Measurements from ENCODE around the gene SMTNL1. TPM values are rescaled to one million over a fixed set of nuclear protein-coding genes. Genes with fewer than 3 reads are reported as not detected.

The SMTNL1 gene
- polyA plus RNA-seq, 1 experiment = not detected

- POLR2A ChIA-PET = interaction anchor here (1.4 kb wide), 1 partner anchor 76 kb away, joined by 5 read pairs; no protein-coding TSS in a partner anchor
- CTCF ChIA-PET = interaction anchor here (0.7 to 8.8 kb wide), 38 partner anchors 11 to 222 kb away, joined by 3 to 285 read pairs (median 4); partner anchors contain the start of genes SERPING1, SLC43A1, SLC43A3 and YPEL4
- DNase-seq (ENCODE audit: low read depth) = no peak
- peak; percentile 93 for TF ChIP-seq CTCF (IDR thresholded peaks at IDR 0.05; ENCODE audit: insufficient read depth, low read depth, low read length)
- Histone ChIP-seq H3K36me3 (ENCODE audit: control insufficient read depth, insufficient read depth, low read length) (no peaks in the 10 kb centered on the region), H3K27me3 (ENCODE audit: control insufficient read depth, insufficient read depth, low read length) (no peaks in the 10 kb centered on the region), H3K4me3 (ENCODE audit: low read depth, low read length) (peak overlapping the region; percentile 83)
Observed at GRCh38 chr11:57568330-57568766, 31.0 kb downstream of the SMTNL1 start.

- no peak for DNase-seq (ENCODE audit: low read depth)
- POLR2A ChIA-PET = interaction anchor here (0.7 kb wide), 1 partner anchor 38 kb away, joined by 6 read pairs; no protein-coding TSS in a partner anchor
- Histone ChIP-seq H3K4me3 (ENCODE audit: low read depth, low read length) (no peak overlapping the region), H3K36me3 (ENCODE audit: control insufficient read depth, insufficient read depth, low read length) (no peaks in the 10 kb centered on the region), H3K27me3 (ENCODE audit: control insufficient read depth, insufficient read depth, low read length) (0 out of 2 replicates have a peak, but pooled peaks cover 2% of the 10 kb centered on the region)
- TF ChIP-seq CTCF (IDR thresholded peaks at IDR 0.05; ENCODE audit: insufficient read depth, low read depth, low read length) = no peak
- CTCF ChIA-PET = interaction anchor here (1.3 to 8.8 kb wide), 2 partner anchors 69 to 113 kb away, joined by 3 to 285 read pairs; no protein-coding TSS in a partner anchor
Observed at GRCh38 chr11:57571606-57572005, 34.2 kb downstream of the SMTNL1 start.

- H3K4me3 ChIP-seq (ENCODE audit: low read depth, low read length) = no peak overlapping the region
- no peak for DNase-seq (ENCODE audit: low read depth)
- peaks cover 11% of the 10 kb centered on the region for H3K27me3 ChIP-seq (ENCODE audit: control insufficient read depth, insufficient read depth, low read length)
- CTCF ChIA-PET = interaction anchor here (1.3 to 8.8 kb wide), 3 partner anchors 20 to 116 kb away, joined by 4 to 285 read pairs (median 4); no protein-coding TSS in a partner anchor
- no peaks in the 10 kb centered on the region for H3K36me3 ChIP-seq (ENCODE audit: control insufficient read depth, insufficient read depth, low read length)
- TF ChIP-seq CTCF (IDR thresholded peaks at IDR 0.05; ENCODE audit: insufficient read depth, low read depth, low read length) = no peak
- POLR2A ChIA-PET = no interaction called here
Observed at GRCh38 chr11:57574061-57574460, 36.7 kb downstream of the SMTNL1 start.

- H3K4me3 ChIP-seq (ENCODE audit: low read depth, low read length) = no peak overlapping the region
- ChIA-PET CTCF (interaction anchor here (0.6 to 1.4 kb wide), 5 partner anchors 8 to 57 kb away, joined by 3 to 4 read pairs (median 3); partner anchors contain the start of gene UBE2L6), POLR2A (no interaction called here)
- no peak for DNase-seq (ENCODE audit: low read depth)
- H3K27me3 ChIP-seq (ENCODE audit: control insufficient read depth, insufficient read depth, low read length) = peaks cover 1% of the 10 kb centered on the region; the same call in 1 of the 2 replicates
- no peak for TF ChIP-seq CTCF (IDR thresholded peaks at IDR 0.05; ENCODE audit: insufficient read depth, low read depth, low read length)
- H3K36me3 ChIP-seq (ENCODE audit: control insufficient read depth, insufficient read depth, low read length) = no peaks in the 10 kb centered on the region
Observed at GRCh38 chr11:57584341-57584740, 46.9 kb downstream of the SMTNL1 start.

GRCh38 chr11:57585301-57585700 is 47.9 kb downstream of the SMTNL1 start:
- TF ChIP-seq CTCF (IDR thresholded peaks at IDR 0.05; ENCODE audit: insufficient read depth, low read depth, low read length) = no peak

More at GRCh38 chr11:57585301-57585700, 47.9 kb downstream of the SMTNL1 start:
- DNase-seq (ENCODE audit: low read depth) = no peak
- H3K27me3 ChIP-seq (ENCODE audit: control insufficient read depth, insufficient read depth, low read length) = peaks cover 1% of the 10 kb centered on the region; the same call in 1 of the 2 replicates
- CTCF ChIA-PET = interaction anchor here (2.1 kb wide), 1 partner anchor 17 kb away, joined by 6 read pairs; the partner anchor contains the start of gene UBE2L6
- H3K36me3 ChIP-seq (ENCODE audit: control insufficient read depth, insufficient read depth, low read length) = no peaks in the 10 kb centered on the region
- no peak overlapping the region for H3K4me3 ChIP-seq (ENCODE audit: low read depth, low read length)
- POLR2A ChIA-PET = no interaction called here
